IPS-15b (cell line): Measurements from ENCODE around the gene BAIAP2L2.
"Not testable (repeated sequence)": the region's sequence is repeated elsewhere in the genome, so short reads cannot be mapped to it uniquely, and the experiment has no call there.

Experiments used
- H3K27me3 ChIP-seq: one replicate; pipeline ENCODE4 v1.6.1; 2013; ENCODE audit warnings: low read length; ENCODE audit not compliant: control insufficient read depth, insufficient read depth
- H3K36me3 ChIP-seq: one replicate; pipeline ENCODE4 v1.6.1; 2013; ENCODE audit warnings: low read length; ENCODE audit not compliant: control insufficient read depth, insufficient read depth
- H3K4me1 ChIP-seq: one replicate; pipeline ENCODE4 v1.6.1; 2013; ENCODE audit warnings: mild to moderate bottlenecking, low read length; ENCODE audit not compliant: control insufficient read depth, insufficient read depth
- H3K4me3 ChIP-seq: one replicate; pipeline ENCODE4 v1.5.1; 2013; ENCODE audit warnings: low read depth, low read length
- H3K9ac ChIP-seq: one replicate; pipeline ENCODE4 v1.6.1; 2013; ENCODE audit warnings: low read depth, mild to moderate bottlenecking, low read length
- H3K9me3 ChIP-seq: one replicate; pipeline ENCODE4 v1.6.1; 2013; ENCODE audit warnings: mild to moderate bottlenecking, low read length; ENCODE audit not compliant: control insufficient read depth, insufficient read depth

Gene BAIAP2L2, protein sequence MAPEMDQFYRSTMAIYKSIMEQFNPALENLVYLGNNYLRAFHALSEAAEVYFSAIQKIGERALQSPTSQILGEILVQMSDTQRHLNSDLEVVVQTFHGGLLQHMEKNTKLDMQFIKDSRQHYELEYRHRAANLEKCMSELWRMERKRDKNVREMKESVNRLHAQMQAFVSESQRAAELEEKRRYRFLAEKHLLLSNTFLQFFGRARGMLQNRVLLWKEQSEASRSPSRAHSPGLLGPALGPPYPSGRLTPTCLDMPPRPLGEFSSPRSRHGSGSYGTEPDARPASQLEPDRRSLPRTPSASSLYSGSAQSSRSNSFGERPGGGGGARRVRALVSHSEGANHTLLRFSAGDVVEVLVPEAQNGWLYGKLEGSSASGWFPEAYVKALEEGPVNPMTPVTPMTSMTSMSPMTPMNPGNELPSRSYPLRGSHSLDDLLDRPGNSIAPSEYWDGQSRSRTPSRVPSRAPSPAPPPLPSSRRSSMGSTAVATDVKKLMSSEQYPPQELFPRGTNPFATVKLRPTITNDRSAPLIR

DNA sequence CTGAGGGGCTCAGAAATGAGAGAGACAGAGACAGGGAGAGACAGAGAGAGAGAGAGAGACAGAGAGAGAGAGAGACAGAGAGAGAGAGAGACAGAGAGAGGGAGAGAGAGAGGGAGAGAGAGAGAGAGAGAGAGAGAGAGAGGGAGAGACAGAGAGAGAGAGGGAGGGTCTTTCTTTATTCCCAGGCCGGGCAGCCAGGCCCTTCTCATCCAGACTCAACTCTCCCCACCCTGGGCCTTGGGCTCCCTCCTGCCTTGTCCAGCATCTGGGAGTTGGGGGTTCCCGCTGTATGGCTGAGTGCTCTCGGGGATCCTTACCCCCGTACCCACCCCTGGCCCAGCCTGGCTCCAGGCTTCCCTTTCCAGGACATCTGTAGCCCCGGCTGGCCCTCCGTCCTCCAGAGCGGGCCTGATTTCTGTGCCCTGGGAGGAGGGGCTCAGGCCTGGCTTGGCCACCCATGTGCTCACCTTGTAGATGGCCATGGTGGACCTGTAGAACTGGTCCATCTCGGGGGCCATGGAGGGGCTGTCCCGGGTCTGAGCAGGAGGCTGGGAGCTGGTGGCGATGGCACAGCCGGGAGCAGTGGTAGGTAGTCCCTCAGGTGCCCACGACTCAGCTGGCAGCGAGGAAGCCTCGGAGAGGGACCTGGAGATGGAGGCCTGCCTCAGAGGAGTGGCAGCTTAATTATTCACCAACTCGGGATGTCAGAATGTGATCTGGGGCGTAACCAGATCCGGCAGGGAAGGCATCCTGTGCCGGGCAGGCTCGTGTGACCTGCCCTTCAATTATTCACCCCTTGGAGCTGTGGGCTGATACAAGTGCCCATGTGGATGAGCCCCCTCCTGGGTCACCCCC lies at the start of gene BAIAP2L2:
TSS of gene BAIAP2L2 (minus strand) at position 677 of the 855 bp plus-strand sequence. CDS start at position 518, 159 bp downstream.
- Histone ChIP-seq H3K36me3 (peaks cover 10% of the 10 kb centered on the region), H3K9ac (no peak within 1 kb of the TSS), H3K4me3 (no peak within 1 kb of the TSS), H3K27me3 (no peaks in the 10 kb centered on the region), H3K4me1 (no peaks in the 10 kb centered on the region), H3K9me3 (no peaks in the 10 kb centered on the region)

DNA sequence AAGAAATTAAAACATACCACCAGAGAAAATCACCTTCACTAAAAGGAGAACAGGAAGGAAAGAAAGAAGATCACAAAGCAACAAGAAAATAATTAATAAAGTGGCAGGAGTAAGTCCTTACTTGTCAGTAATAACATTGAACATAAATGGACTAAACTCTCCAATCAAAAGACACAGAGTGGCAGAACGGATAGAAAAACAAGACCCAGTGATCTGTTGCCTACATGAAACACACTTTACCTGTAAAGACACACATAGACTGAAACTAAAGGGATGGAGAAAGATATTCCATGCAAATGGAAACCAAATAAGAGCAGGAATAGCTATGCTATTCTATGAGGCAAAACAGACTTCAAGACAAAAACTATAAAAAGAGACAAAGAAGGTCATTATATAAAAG lies 45.2 kb upstream of the BAIAP2L2 start:
- H3K36me3 ChIP-seq: no peaks in the 10 kb centered on the region
- no peaks in the 10 kb centered on the region for H3K27me3 ChIP-seq
- no peak overlapping the region for H3K9ac ChIP-seq
- H3K9me3 ChIP-seq: no peaks in the 10 kb centered on the region
- H3K4me1 ChIP-seq: peaks cover 4% of the 10 kb centered on the region
- no peak overlapping the region for H3K4me3 ChIP-seq

DNA sequence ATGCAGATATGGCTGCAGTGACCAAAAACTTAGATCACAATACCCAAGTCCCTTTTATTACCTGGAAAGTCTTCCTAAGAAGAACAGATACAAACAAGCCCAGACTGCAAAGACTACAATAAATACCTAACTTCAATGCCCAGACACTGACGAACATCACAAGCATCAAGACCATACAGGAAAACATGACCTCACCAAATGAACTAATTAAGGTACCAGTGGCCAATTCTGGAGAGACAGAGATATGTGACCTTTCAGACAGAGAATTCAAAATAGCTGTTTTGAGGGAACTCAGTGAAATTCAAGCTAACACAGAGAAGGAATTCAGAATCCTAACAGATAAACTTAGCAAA lies 44.1 kb upstream of the BAIAP2L2 start:
- H3K4me1 ChIP-seq, H3K36me3 ChIP-seq, H3K9me3 ChIP-seq, H3K4me3 ChIP-seq, H3K9ac ChIP-seq, H3K27me3 ChIP-seq: not testable (repeated sequence)

DNA sequence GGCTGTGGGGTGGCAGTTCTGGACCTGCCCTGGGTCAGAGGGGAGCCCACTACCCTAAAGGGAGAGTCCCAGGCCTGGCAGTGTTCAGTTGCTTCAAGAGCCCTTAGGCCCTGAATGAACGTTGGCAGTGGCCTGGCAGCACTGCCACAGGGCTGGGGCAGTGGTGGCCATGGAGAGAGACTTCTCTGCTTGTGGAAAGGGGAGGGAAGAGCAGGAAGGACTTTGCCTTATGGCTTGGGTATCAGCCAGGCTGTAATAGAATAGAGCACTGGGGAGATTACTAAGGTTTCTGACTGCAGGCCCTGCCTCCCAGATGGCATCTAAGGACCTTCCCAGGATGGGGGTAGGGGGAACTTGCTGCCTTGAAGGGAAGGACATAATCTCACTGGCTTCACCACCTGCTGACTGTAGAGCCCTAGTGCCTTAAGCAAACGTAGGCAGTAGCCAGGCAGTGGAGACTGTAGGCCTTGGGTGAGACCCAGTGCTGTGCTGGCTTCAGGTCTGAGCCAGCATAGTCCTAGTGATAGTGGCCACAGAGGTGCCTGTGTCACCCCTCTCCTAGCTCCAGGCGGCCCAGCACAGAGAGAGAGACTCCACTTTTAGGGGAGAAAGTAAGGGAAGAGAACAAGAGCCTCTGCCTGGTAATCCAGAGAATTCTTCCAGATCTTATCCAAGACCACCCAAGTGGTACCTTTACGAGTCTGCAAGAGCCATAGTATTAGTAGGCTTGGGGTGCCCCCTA lies 43.5 kb upstream of the BAIAP2L2 start:
- H3K9ac ChIP-seq: no peak overlapping the region
- H3K36me3 ChIP-seq: no peaks in the 10 kb centered on the region
- no peaks in the 10 kb centered on the region for H3K9me3 ChIP-seq
- peaks cover 4% of the 10 kb centered on the region for H3K4me1 ChIP-seq
- no peaks in the 10 kb centered on the region for H3K27me3 ChIP-seq
- no peak overlapping the region for H3K4me3 ChIP-seq

DNA sequence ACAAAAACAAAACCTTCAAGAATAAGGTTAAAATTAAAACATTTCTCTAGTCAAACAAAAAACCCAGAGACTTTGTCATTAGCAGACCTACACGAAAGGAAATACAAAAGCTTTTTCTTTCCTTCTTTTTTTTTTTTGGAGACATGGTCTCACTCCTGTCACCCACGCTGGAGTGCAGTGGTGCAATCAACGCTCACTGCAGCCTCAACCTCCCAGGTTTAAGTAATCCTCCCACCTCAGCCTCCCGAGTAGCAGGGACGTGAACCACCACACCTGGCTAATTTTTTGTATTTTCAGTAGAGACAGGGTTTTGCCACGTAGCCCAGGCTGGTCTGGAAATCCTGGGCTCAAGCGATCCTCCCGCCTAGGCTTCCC lies 40.6 kb upstream of the BAIAP2L2 start:
- Histone ChIP-seq H3K36me3 (no peaks in the 10 kb centered on the region), H3K27me3 (no peaks in the 10 kb centered on the region), H3K9ac (no peak overlapping the region), H3K4me3 (no peak overlapping the region), H3K4me1 (peaks cover 6% of the 10 kb centered on the region), H3K9me3 (no peaks in the 10 kb centered on the region)

DNA sequence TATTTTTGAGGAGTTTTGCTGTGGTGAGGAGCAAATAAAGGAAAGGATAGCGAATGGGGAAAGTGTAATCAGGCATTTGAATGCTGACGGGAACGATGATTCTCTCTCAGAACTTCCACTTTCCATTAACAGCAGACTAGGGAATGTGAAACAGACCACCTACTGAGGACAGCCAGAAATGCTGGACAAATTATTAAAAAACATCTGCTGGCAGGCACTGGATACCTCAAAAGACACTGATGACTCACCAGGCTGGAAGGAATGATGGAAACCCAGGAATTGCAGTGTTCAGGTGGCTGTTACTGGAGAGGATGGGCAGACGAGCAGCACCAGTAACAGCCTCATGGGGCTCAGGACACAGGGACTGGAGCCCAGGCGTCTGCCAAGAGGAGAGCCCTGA lies 37.8 kb upstream of the BAIAP2L2 start:
- Histone ChIP-seq H3K27me3 (no peaks in the 10 kb centered on the region), H3K4me1 (peaks cover 5% of the 10 kb centered on the region), H3K4me3 (no peak overlapping the region), H3K9me3 (no peaks in the 10 kb centered on the region), H3K36me3 (no peaks in the 10 kb centered on the region), H3K9ac (no peak overlapping the region)

DNA sequence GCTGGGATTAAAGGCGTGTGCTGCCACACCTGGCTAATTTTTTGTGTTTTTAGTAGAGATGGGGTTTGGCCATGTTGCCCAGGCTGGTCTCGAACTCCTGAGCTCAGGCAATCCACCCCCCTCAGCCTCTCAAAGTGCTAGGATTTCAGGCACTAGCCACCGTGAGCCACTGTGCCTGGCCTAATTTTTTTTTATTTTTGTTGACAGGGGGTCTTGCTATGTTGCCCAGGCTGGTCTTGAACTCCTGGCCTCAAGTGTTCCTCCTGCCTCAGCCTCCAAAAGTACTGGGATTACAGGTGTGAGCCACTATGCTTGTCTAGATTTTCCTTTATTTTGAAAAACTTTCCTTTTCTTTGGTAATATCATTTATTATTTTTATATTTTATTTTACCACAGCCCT lies 35.7 kb upstream of the BAIAP2L2 start:
- H3K27me3 ChIP-seq, H3K9ac ChIP-seq, H3K9me3 ChIP-seq, H3K36me3 ChIP-seq, H3K4me3 ChIP-seq, H3K4me1 ChIP-seq: not testable (repeated sequence)

DNA sequence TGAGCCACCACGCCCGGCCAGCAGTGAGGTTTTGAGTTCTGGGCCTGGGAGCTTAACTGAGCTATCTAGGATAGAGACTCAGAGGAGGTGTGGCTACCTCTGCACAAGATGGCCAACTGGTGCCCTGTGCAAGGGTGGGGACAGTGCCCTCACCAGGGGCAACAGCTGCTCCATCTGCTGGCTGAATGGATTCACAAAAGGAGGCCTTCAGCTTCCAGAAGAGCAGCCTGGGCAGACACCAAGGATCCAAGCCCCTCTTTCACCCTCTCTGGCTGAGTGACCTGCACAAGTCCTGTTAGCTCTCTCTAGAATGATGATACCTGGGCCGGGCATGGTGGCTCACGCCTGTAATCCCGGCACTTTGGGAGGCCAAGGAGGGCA lies 33.5 kb upstream of the BAIAP2L2 start:
- H3K27me3 ChIP-seq: no peaks in the 10 kb centered on the region

DNA sequence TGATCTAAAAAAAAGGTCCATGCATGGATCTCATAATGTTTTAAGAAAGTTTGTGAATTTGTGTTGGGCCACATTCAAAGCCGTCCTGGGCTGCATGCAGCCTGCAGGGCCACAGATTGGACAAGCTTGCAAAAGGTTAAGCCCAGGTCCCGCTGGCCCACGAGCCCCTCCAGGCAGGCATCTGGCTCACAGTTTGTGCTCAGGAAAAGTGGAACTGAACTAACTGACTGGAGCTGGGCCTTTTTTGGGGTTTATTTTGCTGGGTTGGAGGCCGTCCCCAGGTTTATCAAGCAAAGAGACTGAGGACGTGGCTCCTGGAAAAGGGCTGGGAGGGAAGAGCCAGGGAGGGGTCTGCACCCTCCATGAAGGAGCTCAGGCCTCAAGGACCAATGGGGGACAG lies 32.1 kb upstream of the BAIAP2L2 start:
- Histone ChIP-seq H3K9me3 (no peaks in the 10 kb centered on the region), H3K4me3 (no peak overlapping the region), H3K9ac (no peak overlapping the region), H3K4me1 (peaks cover 2% of the 10 kb centered on the region), H3K36me3 (peaks cover 3% of the 10 kb centered on the region), H3K27me3 (no peaks in the 10 kb centered on the region)

More for the DNA sequence above, 33.5 kb upstream of the BAIAP2L2 start:
- Histone ChIP-seq H3K4me3 (no peak overlapping the region), H3K9me3 (no peaks in the 10 kb centered on the region), H3K4me1 (peaks cover 5% of the 10 kb centered on the region), H3K36me3 (peaks cover 3% of the 10 kb centered on the region), H3K9ac (no peak overlapping the region)

DNA sequence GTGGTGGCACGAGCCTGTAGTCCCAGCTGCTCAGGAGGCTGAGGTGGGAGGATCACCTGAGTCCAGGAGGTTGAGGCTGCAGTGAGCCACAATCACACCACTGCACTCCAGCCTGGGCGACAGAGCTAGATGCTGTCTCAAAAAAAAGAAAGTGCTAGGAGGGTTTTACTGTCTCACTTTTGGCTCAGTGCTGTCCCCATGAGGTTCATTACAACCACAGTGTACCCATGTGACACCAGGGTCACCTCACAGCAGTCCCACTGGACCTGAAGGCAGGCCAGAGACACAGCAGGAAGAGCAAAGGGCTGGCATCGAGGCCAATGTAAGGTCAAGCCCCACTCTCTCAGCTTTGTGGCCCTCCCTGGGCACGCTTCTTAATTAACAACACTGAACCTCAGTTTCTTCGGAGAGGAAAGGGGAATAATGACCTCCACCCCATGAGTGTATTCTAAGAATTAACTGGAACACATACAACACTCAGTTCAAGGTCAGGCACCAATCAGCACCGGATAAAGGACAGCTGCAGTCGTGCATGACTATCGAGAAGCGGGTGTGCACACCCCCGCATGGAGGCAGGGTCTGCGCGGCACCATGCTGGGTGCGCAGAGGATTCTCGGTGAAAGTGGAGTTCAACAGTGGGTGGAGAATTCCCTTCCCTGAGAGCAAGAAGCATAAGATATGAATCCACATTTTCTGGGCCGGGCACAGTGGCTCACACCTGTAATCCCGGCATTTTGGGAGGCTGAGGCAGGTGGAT lies 30.9 kb upstream of the BAIAP2L2 start:
- no peaks in the 10 kb centered on the region for H3K9me3 ChIP-seq
- peaks cover 2% of the 10 kb centered on the region for H3K4me1 ChIP-seq
- H3K9ac ChIP-seq: no peak overlapping the region
- peaks cover 3% of the 10 kb centered on the region for H3K36me3 ChIP-seq
- no peaks in the 10 kb centered on the region for H3K27me3 ChIP-seq
- H3K4me3 ChIP-seq: no peak overlapping the region

DNA sequence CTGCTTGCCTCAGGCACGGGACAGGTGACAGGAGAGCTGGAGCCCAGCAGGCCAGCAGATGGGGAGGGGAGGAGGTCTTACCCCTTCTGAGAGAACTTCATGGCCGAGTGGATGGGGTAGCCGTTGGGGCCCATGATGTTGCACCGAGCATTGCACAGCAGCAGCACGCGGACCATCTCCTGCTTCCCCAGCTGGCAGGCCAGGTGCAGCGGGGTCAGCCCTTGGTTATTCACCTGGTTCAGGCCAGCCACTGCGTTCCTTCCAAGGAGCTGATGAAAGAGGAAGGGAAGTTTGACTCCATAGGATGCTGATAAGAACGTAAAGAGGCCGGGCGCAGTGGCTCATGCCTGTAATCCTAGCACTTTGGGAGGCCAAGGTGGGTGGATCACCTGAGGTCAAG lies 29.4 kb upstream of the BAIAP2L2 start:
- H3K4me1 ChIP-seq: no peaks in the 10 kb centered on the region
- H3K9me3 ChIP-seq: no peaks in the 10 kb centered on the region
- H3K4me3 ChIP-seq: no peak overlapping the region
- H3K27me3 ChIP-seq: no peaks in the 10 kb centered on the region
- no peak overlapping the region for H3K9ac ChIP-seq
- H3K36me3 ChIP-seq: peaks cover 3% of the 10 kb centered on the region
